Endothelial cell of umbilical vein (primary cell): ENCODE measurements around the gene C3. TPM values are rescaled to one million over a fixed set of nuclear protein-coding genes. Genes with fewer than 3 reads are reported as not detected.

ENCODE experiments used
- BruUV-seq: library from RNA; stranded (reverse); fragments of 400-500 nt; replicated peaks from 2 replicates; lab custom pipeline; 2021; lab: Mats Ljungman, UMichigan
- CTCF ChIA-PET: fragments of 300-600, 350-600 bp; sonication (Branson Sonifier 250); formaldehyde crosslinking; loops from one replicate; lab custom pipeline; 2021; ENCODE audit warnings: antibody characterized with exemption, inconsistent platforms; lab: Charles Lee
- POLR2A ChIA-PET: fragments of 300-600, 350-600 bp; sonication (Branson Sonifier 250); formaldehyde crosslinking; loops from one replicate; lab custom pipeline; 2021; ENCODE audit warnings: antibody characterized with exemption, inconsistent platforms; lab: Charles Lee
- DNase-seq: peaks from one replicate; pipeline ENCODE4 v3.0.0-alpha.2; 2011; ENCODE audit warnings: low read depth, low spot score
- FAIRE-seq: peaks from 2 replicates; lab custom pipeline; 2011; peaks lifted over from hg19 to GRCh38; lab: Jason Lieb, UNC
- H2AFZ ChIP-seq: 2 replicates; pipeline ENCODE4 v1.6.0; 2012; ENCODE audit warnings: low read depth, low read length, control low read depth, inconsistent platforms
- H3K27ac ChIP-seq: 2 replicates; pipeline ENCODE4 v1.5.1; 2011; ENCODE audit warnings: low read depth, mild to moderate bottlenecking, control low read depth, low read length, moderate library complexity; ENCODE audit not compliant: insufficient read depth
- H3K27me3 ChIP-seq, 2 experiments: 2 replicates each; pipeline versions ENCODE4 v1.6.0 to v1.6.1; 2011; ENCODE audit warnings: low read length in 2 of 2, mixed read lengths in 1 of 2; ENCODE audit not compliant: control insufficient read depth in 2 of 2, insufficient read depth in 2 of 2
- H3K36me3 ChIP-seq, 2 experiments: 2 replicates in 1 of 2; 3 replicates in 1 of 2; pipeline ENCODE4 v1.5.1; 2011; ENCODE audit warnings: low read length in 2 of 2, mild to moderate bottlenecking in 1 of 2, moderate library complexity in 1 of 2; ENCODE audit not compliant: control insufficient read depth in 2 of 2, insufficient read depth in 2 of 2; ENCODE audit errors: extremely low read depth in 1 of 2
- H3K4me1 ChIP-seq: 3 replicates; pipeline ENCODE4 v1.5.1; 2011; ENCODE audit warnings: mild to moderate bottlenecking, low read length; ENCODE audit not compliant: control insufficient read depth, insufficient read depth; ENCODE audit errors: extremely low read depth
- H3K4me2 ChIP-seq: 2 replicates; pipeline ENCODE4 v1.6.1; 2011; ENCODE audit warnings: low read length, control low read depth, mixed read lengths; ENCODE audit not compliant: insufficient read depth
- H3K4me3 ChIP-seq, 3 experiments: fragments of 200-600 bp in 1 of 3; sonication (generic), shearing (Covaris generic) in 1 of 3; replicated peaks in 1 of 3; 2 replicates each; pipeline ENCODE4 v1.5.1; 2011 to 2016; ENCODE audit warnings: control low read depth in 3 of 3, low read length in 3 of 3, mild to moderate bottlenecking in 2 of 3, inconsistent platforms in 1 of 3, low read depth in 1 of 3, moderate library complexity in 1 of 3; ENCODE audit not compliant: insufficient read depth in 1 of 3
- H3K79me2 ChIP-seq: 2 replicates; pipeline ENCODE4 v1.6.0; 2012; ENCODE audit warnings: low read length, inconsistent platforms; ENCODE audit not compliant: control insufficient read depth, insufficient read depth
- H3K9ac ChIP-seq: replicated peaks from 2 replicates; pipeline ENCODE3; 2011; ENCODE audit warnings: low read length, control low read depth; ENCODE audit not compliant: insufficient read depth; ENCODE audit errors: extremely low read depth
- H3K9me1 ChIP-seq: replicated peaks from 3 replicates; pipeline ENCODE4 v1.6.0; 2011; ENCODE audit warnings: mild to moderate bottlenecking, low read length; ENCODE audit not compliant: control insufficient read depth, insufficient read depth; ENCODE audit errors: extremely low read depth
- H3K9me3 ChIP-seq: replicated peaks from 2 replicates; pipeline ENCODE4 v1.5.1; 2012; ENCODE audit warnings: low read length, inconsistent platforms; ENCODE audit not compliant: control insufficient read depth, insufficient read depth
- H4K20me1 ChIP-seq: replicated peaks from 2 replicates; pipeline ENCODE3; 2011; ENCODE audit warnings: mild to moderate bottlenecking, low read length; ENCODE audit not compliant: control insufficient read depth, insufficient read depth; ENCODE audit errors: extremely low read depth
- EZH2 ChIP-seq: IDR thresholded peaks from 2 replicates; pipeline ENCODE4 v1.6.1; 2012; ENCODE audit warnings: borderline replicate concordance, low read depth, mild to moderate bottlenecking, moderate library complexity, low read length, inconsistent platforms; ENCODE audit not compliant: severe bottlenecking
- FOS ChIP-seq: IDR thresholded peaks from 2 replicates; pipeline ENCODE4 v1.6.1; 2011; ENCODE audit warnings: mild to moderate bottlenecking, low read length, moderate library complexity, borderline replicate concordance; ENCODE audit not compliant: insufficient read depth
- GATA2 ChIP-seq: IDR thresholded peaks from 2 replicates; pipeline ENCODE4 v1.7.0; 2011; ENCODE audit warnings: low read depth, mild to moderate bottlenecking, moderate library complexity, mixed read lengths, low read length; ENCODE audit not compliant: insufficient read length, insufficient read depth
- JUN ChIP-seq: IDR thresholded peaks from 2 replicates; pipeline ENCODE4 v1.6.1; 2011; ENCODE audit warnings: borderline replicate concordance, low read depth; ENCODE audit not compliant: insufficient read length, insufficient read depth
- POLR2AphosphoS5 ChIP-seq: IDR thresholded peaks from 2 replicates; pipeline ENCODE4 v1.6.1; 2012; ENCODE audit warnings: low read depth, mild to moderate bottlenecking, control low read depth, low read length, moderate library complexity; ENCODE audit not compliant: insufficient read depth
- dilution Hi-C: fragments of 300-500 bp; cut with MboI; formaldehyde crosslinking; loops from one replicate; pipeline ENCODE4 v1.15.0; 2019; ENCODE audit warnings: low sequenced_read_pairs; ENCODE audit not compliant: extremely low pct_ligation_motif_present
- intact Hi-C: fragments of 100-400 bp; cut with micrococcal nuclease; formaldehyde crosslinking; loops from one replicate; pipeline ENCODE4 v1.10.0; 2022
- polyA plus RNA-seq, 4 experiments: library from polyadenylated mRNA; depleted of rRNA in 3 of 4; stranded (reverse) in 3 of 4; unstranded in 1 of 4; fragments of >200 nt; gene quantifications; 2 replicates each; pipeline versions ENCODE4 v1.2.1 to v1.2.3, GENCODE V29; 2011 to 2012; ENCODE audit warnings: missing spikeins in 1 of 4
- total RNA-seq: library from RNA; stranded (reverse); gene quantifications from 2 replicates; pipeline ENCODE4 v1.2.3, GENCODE V29; 2021
- TF ChIP-seq, protein P1 (sequence below), 2 donors: IDR thresholded peaks; 1 replicate in 1 of 2; 2 replicates in 1 of 2; pipeline ENCODE4 v1.5.1; 2011; ENCODE audit warnings: low read length in 2 of 2, mild to moderate bottlenecking in 2 of 2, moderate library complexity in 2 of 2, control low read depth in 1 of 2, inconsistent platforms in 1 of 2, low read depth in 1 of 2; ENCODE audit not compliant: insufficient read depth in 1 of 2; ENCODE audit errors: extremely low read depth in 1 of 2
- TF ChIP-seq, protein P2 (sequence below): IDR thresholded peaks from 2 replicates; pipeline ENCODE4 v1.6.1; 2011; ENCODE audit not compliant: insufficient read depth, insufficient read length

Gene C3
- total and polyA plus RNA-seq, 2 donors (not counting 3 experiments of a cell fraction or from before 2014, with no cell fraction given), result 0.23 TPM; not detected in 1

DNA sequence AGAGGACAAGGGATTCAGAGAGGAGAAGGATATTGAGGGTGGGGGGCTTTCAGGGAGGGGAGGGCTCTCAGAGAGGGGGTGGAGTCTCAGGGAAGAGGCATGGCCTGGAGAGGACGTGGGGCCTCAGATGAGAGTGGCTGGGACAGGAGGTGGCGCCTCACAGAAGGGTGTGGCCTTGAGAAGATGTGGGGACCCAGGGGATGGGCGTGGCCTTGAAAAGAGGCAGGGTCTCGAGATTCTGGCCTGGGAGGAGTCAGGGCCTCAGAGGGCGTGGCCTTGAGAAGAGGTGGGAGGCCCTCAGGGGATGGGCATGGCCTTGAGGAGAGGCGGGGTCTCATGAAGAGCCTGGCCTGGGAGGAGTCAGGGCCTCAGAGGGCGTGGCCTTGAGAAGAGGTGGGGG is 26.8 kb downstream of the C3 start:
- POLR2A ChIA-PET, result no interaction called here
- dilution Hi-C loops, result no loop called here

More for the DNA sequence above, 26.8 kb downstream of the C3 start:
- no peak overlapping the region for H2AFZ ChIP-seq
- BruUV-seq, result no TSS peak
- H3K9me3 ChIP-seq, result no peaks in the 10 kb centered on the region
- TF ChIP-seq, protein P1, sequence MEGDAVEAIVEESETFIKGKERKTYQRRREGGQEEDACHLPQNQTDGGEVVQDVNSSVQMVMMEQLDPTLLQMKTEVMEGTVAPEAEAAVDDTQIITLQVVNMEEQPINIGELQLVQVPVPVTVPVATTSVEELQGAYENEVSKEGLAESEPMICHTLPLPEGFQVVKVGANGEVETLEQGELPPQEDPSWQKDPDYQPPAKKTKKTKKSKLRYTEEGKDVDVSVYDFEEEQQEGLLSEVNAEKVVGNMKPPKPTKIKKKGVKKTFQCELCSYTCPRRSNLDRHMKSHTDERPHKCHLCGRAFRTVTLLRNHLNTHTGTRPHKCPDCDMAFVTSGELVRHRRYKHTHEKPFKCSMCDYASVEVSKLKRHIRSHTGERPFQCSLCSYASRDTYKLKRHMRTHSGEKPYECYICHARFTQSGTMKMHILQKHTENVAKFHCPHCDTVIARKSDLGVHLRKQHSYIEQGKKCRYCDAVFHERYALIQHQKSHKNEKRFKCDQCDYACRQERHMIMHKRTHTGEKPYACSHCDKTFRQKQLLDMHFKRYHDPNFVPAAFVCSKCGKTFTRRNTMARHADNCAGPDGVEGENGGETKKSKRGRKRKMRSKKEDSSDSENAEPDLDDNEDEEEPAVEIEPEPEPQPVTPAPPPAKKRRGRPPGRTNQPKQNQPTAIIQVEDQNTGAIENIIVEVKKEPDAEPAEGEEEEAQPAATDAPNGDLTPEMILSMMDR (IDR thresholded peaks at IDR 0.05; ENCODE audit: extremely low read depth in 1 of 2, insufficient read depth in 1 of 2, low read depth in 1 of 2, low read length in 2 of 2), result no peak
- TF ChIP-seq FOS, result no peak
- no peak for TF ChIP-seq EZH2
- TF ChIP-seq, protein P2, sequence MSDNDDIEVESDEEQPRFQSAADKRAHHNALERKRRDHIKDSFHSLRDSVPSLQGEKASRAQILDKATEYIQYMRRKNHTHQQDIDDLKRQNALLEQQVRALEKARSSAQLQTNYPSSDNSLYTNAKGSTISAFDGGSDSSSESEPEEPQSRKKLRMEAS, result no peak
- no peak for TF ChIP-seq GATA2
- no peak for TF ChIP-seq JUN
- TF ChIP-seq POLR2AphosphoS5, result no peak
- no peak overlapping the region for H3K4me3 ChIP-seq
- DNase-seq, result no peak
- H3K9ac ChIP-seq, result no peak overlapping the region
- no peaks in the 10 kb centered on the region for H4K20me1 ChIP-seq
- intact Hi-C loops, result no loop called here
- H3K79me2 ChIP-seq, result no peaks in the 10 kb centered on the region
- no peaks in the 10 kb centered on the region for H3K27me3 ChIP-seq
- H3K9me1 ChIP-seq, result no peaks in the 10 kb centered on the region
- no peaks in the 10 kb centered on the region for H3K36me3 ChIP-seq
- H3K4me1 ChIP-seq, result no peaks in the 10 kb centered on the region
- H3K4me2 ChIP-seq, result no peak overlapping the region
- FAIRE-seq, result no peak
- CTCF ChIA-PET, result no interaction called here
- H3K27ac ChIP-seq, result no peak overlapping the region
